Calu3 (cell line): ENCODE measurements around the gene ANOS1. TPM values are rescaled to one million over a fixed set of nuclear protein-coding genes. Genes with fewer than 3 reads are reported as not detected.

ENCODE experiments used
- BruUV-seq: library from RNA; stranded (reverse); fragments of 400-500 nt; replicated peaks from 2 replicates; lab custom pipeline; 2021; lab: Mats Ljungman, UMichigan
- CTCF ChIA-PET: fragments of 300-600 bp; sonication (Branson Sonifier 250); formaldehyde crosslinking; loops from one replicate; lab custom pipeline; 2022; ENCODE audit warnings: antibody characterized with exemption; lab: Charles Lee
- DNase-seq: peaks from one replicate; pipeline ENCODE4 v3.0.0; 2022
- H3K27ac Mint-ChIP-seq: one replicate; pipeline ENCODE4 v1.8.0; 2022; ENCODE audit warnings: mixed read lengths; ENCODE audit not compliant: unreplicated experiment
- H3K27me3 Mint-ChIP-seq: one replicate; pipeline ENCODE4 v1.8.0; 2022; ENCODE audit warnings: mixed read lengths; ENCODE audit not compliant: unreplicated experiment
- H3K36me3 Mint-ChIP-seq: one replicate; pipeline ENCODE4 v1.8.0; 2022; ENCODE audit warnings: mild to moderate bottlenecking, moderate library complexity, mixed read lengths; ENCODE audit not compliant: insufficient read depth, unreplicated experiment
- H3K4me1 Mint-ChIP-seq: one replicate; pipeline ENCODE4 v1.8.0; 2022; ENCODE audit warnings: mild to moderate bottlenecking, low read depth, mixed read lengths; ENCODE audit not compliant: unreplicated experiment
- H3K4me3 Mint-ChIP-seq: one replicate; pipeline ENCODE4 v1.8.0; 2022; ENCODE audit warnings: mild to moderate bottlenecking, low read depth, moderate library complexity, mixed read lengths; ENCODE audit not compliant: unreplicated experiment
- H3K9me3 Mint-ChIP-seq: one replicate; pipeline ENCODE4 v1.8.0; 2022; ENCODE audit warnings: low read depth, mixed read lengths; ENCODE audit not compliant: unreplicated experiment
- intact Hi-C: fragments of 100-400 bp; cut with micrococcal nuclease; formaldehyde crosslinking; loops from one replicate; pipeline ENCODE4 v1.10.0; 2022; ENCODE audit not compliant: unreplicated experiment
- total RNA-seq: library from RNA; stranded (reverse); gene quantifications from 2 replicates; pipeline ENCODE4 v1.2.3, GENCODE V29; 2022
- TF ChIP-seq, protein P1 (sequence below): fragments of 200-600 bp; IDR thresholded peaks from one replicate; pipeline ENCODE4 v1.8.0; 2022; ENCODE audit warnings: antibody characterized with exemption; ENCODE audit not compliant: unreplicated experiment

Gene ANOS1
- total RNA-seq, 1 experiment from 2014 or later = 0.33 TPM

DNA sequence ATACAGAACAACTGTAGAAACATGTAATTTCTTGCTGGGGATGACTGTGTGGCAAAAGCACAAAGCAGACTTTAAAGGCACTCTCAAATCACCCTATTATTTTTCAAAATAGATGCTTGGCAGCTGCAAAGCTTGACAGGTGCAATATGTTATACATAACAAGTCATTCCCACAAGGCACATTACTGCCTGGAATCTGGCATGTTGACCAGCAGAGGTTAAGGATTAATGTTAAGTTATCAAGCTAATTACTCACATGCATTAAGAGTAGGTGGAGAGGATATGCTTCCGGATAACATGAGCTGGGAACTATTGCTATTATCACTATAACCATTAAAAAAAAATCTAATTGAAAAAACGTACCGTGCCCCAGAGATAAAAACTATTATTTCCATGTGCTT, 17.8 kb downstream of the ANOS1 start:
- Mint-ChIP-seq H3K4me3 (no peak overlapping the region), H3K4me1 (no peaks in the 10 kb centered on the region), H3K36me3 (no peaks in the 10 kb centered on the region), H3K27me3 (no peaks in the 10 kb centered on the region), H3K9me3 (no peaks in the 10 kb centered on the region), H3K27ac (no peak overlapping the region)
- CTCF ChIA-PET = no interaction called here
- intact Hi-C loops = no loop called here
- BruUV-seq = no TSS peak
- no peak for DNase-seq
- TF ChIP-seq, protein P1, sequence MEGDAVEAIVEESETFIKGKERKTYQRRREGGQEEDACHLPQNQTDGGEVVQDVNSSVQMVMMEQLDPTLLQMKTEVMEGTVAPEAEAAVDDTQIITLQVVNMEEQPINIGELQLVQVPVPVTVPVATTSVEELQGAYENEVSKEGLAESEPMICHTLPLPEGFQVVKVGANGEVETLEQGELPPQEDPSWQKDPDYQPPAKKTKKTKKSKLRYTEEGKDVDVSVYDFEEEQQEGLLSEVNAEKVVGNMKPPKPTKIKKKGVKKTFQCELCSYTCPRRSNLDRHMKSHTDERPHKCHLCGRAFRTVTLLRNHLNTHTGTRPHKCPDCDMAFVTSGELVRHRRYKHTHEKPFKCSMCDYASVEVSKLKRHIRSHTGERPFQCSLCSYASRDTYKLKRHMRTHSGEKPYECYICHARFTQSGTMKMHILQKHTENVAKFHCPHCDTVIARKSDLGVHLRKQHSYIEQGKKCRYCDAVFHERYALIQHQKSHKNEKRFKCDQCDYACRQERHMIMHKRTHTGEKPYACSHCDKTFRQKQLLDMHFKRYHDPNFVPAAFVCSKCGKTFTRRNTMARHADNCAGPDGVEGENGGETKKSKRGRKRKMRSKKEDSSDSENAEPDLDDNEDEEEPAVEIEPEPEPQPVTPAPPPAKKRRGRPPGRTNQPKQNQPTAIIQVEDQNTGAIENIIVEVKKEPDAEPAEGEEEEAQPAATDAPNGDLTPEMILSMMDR = no peak

DNA sequence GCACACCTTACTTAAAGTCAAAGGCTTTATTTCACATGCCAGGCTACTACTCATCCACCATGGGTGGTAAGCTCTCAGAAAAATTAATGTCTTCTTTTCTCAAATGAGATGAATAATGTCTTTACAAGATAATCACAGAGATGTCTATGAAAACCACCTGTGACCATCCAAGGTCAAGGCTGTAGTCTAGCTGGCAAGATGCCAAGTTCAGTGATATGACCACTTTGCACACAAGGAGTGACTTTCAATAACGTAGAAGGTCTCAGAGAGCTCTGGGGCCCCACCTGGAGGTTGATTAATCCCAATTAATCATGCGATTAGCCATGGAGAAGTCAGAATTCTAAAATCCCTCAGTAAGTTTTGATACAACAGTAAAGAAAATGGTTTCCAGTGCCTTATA, 20.5 kb downstream of the ANOS1 start:
- Mint-ChIP-seq H3K36me3 (no peaks in the 10 kb centered on the region), H3K4me3 (no peak overlapping the region)
- CTCF ChIA-PET = no interaction called here

DNA sequence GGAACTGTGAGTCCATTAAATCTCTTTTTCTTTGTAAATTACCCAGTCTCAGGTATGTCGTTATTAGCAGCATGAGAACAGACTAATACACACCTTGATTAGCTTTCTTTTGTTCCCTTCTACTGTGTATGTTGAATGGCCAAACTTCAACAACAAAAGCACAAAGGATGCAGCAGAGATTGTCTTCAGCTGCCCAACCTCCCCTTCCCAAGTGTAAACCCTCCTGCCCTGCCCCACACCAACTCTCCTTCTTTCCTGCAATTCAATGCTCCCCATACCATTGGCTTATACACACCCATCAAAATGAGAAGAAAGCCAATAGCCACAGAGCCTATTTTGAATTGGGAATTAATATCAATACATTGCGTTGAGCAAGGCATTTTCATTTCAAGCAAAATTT, 27.8 kb downstream of the ANOS1 start:
- DNase-seq = no peak
- Mint-ChIP-seq H3K4me3 (no peak overlapping the region), H3K27me3 (peaks cover 26% of the 10 kb centered on the region), H3K27ac (no peak overlapping the region), H3K4me1 (no peaks in the 10 kb centered on the region), H3K36me3 (no peaks in the 10 kb centered on the region), H3K9me3 (peaks cover 2% of the 10 kb centered on the region)
- CTCF ChIA-PET = no interaction called here
- TF ChIP-seq, protein P1 = no peak
- no TSS peak for BruUV-seq
- intact Hi-C loops = no loop called here

More for the DNA sequence above, 20.5 kb downstream of the ANOS1 start:
- no TSS peak for BruUV-seq
- TF ChIP-seq, protein P1 = no peak
- H3K4me1 Mint-ChIP-seq = no peaks in the 10 kb centered on the region
- H3K27ac Mint-ChIP-seq = no peak overlapping the region
- no peaks in the 10 kb centered on the region for H3K9me3 Mint-ChIP-seq
- DNase-seq = no peak
- intact Hi-C loops = no loop called here
- peaks cover 12% of the 10 kb centered on the region for H3K27me3 Mint-ChIP-seq

DNA sequence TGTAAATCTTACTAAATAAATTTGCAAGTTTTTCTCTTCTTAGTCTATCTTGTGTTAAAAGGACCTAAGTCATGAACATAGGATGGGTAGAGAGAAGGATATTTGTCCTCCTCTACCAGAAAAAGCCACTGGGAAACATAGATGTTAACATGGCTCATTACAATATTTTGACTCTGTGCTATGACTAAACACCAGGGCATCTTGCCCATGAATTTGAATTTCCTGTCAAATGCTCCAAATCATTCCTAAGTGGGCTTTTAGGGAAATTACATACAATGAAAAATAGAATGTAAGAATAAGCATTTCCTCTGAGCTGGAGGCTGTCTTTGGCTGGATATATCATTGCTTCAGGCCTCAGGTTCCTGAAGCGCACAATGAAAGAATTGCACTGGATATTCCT, 39.1 kb downstream of the ANOS1 start:
- no peaks in the 10 kb centered on the region for H3K4me1 Mint-ChIP-seq
- intact Hi-C loops = no loop called here
- TF ChIP-seq, protein P1 = no peak
- no peaks in the 10 kb centered on the region for H3K9me3 Mint-ChIP-seq
- no peak for DNase-seq
- CTCF ChIA-PET = interaction anchor here (0.6 kb wide), 1 partner anchor 46 kb away, joined by 3 read pairs; no protein-coding TSS in a partner anchor
- H3K27ac Mint-ChIP-seq = no peak overlapping the region
- H3K4me3 Mint-ChIP-seq = no peak overlapping the region
- no TSS peak for BruUV-seq
- H3K27me3 Mint-ChIP-seq = no peaks in the 10 kb centered on the region
- no peaks in the 10 kb centered on the region for H3K36me3 Mint-ChIP-seq
